ENCODE results near the gene PCDHA12. TPM values are rescaled to one million over a fixed set of nuclear protein-coding genes. Genes with fewer than 3 reads are reported as not detected.

Gene PCDHA12
- total and polyA plus RNA-seq, 9 of the 15 experiments (the other 6 are each of a cell fraction or from before 2014, with no cell fraction given) = not detected

- TF ChIP-seq, protein P1, sequence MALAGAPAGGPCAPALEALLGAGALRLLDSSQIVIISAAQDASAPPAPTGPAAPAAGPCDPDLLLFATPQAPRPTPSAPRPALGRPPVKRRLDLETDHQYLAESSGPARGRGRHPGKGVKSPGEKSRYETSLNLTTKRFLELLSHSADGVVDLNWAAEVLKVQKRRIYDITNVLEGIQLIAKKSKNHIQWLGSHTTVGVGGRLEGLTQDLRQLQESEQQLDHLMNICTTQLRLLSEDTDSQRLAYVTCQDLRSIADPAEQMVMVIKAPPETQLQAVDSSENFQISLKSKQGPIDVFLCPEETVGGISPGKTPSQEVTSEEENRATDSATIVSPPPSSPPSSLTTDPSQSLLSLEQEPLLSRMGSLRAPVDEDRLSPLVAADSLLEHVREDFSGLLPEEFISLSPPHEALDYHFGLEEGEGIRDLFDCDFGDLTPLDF (CRISPR knock-in tag; IDR thresholded peaks at IDR 0.05) = no peak
- TF ChIP-seq NUFIP1 (IDR thresholded peaks at IDR 0.05; ENCODE audit: partially characterized antibody) (no peak), IRF9 (tag; IDR thresholded peaks at IDR 0.05) (no peak), ZNF696 (CRISPR knock-in tag; conservative IDR thresholded peaks at IDR 0.05) (no peak), TEAD2 (tag; IDR thresholded peaks at IDR 0.05) (no peak), DMBX1 (CRISPR knock-in tag; IDR thresholded peaks at IDR 0.05; ENCODE audit: borderline replicate concordance) (no peak), CTCF (IDR thresholded peaks at IDR 0.05 in 2 of 3, conservative IDR thresholded peaks at IDR 0.05 in 1 of 3; ENCODE audit: insufficient read depth in 2 of 3, low read depth in 1 of 3, low read length in 3 of 3) (peak in 2 of 3 experiments; percentile 25 to 39; a peak in 1 of 6 replicates), TBP (optimal IDR thresholded peaks at IDR 0.05; ENCODE audit: low read depth, low read length) (no peak), SRSF1 (IDR thresholded peaks at IDR 0.05; ENCODE audit: low read depth, low read length) (no peak), GTF2E2 (tag; IDR thresholded peaks at IDR 0.05) (no peak), TCF3 (CRISPR knock-in tag; IDR thresholded peaks at IDR 0.05) (no peak), HBP1 (CRISPR knock-in tag; IDR thresholded peaks at IDR 0.05) (no peak), KDM1A (IDR thresholded peaks at IDR 0.05) (no peak)
- TF ChIP-seq, protein P2, sequence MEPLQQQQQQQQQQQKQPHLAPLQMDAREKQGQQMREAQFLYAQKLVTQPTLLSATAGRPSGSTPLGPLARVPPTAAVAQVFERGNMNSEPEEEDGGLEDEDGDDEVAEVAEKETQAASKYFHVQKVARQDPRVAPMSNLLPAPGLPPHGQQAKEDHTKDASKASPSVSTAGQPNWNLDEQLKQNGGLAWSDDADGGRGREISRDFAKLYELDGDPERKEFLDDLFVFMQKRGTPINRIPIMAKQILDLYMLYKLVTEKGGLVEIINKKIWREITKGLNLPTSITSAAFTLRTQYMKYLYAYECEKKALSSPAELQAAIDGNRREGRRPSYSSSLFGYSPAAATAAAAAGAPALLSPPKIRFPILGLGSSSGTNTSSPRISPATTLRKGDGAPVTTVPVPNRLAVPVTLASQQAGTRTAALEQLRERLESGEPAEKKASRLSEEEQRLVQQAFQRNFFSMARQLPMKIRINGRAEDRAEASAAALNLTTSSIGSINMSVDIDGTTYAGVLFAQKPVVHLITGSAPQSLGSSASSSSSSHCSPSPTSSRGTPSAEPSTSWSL (CRISPR knock-in tag; IDR thresholded peaks at IDR 0.05; ENCODE audit: borderline replicate concordance) = no peak
Measured at GRCh38 chr5:140926443-140927227, 51.5 kb downstream of the PCDHA12 start (continued).
